GM12864 (cell line): ENCODE results near the gene PADI1.

Experiments used
- DNase-seq: peaks from one replicate; pipeline ENCODE4 v3.0.0-alpha.2; 2011; ENCODE audit warnings: low read depth
- H3K4me3 ChIP-seq: 2 replicates; pipeline ENCODE4 v1.5.1; 2011; ENCODE audit warnings: mild to moderate bottlenecking, low read depth, low read length, control low read depth
- TF ChIP-seq, protein P1 (sequence below): IDR thresholded peaks from 2 replicates; pipeline ENCODE4 v1.5.1; 2011; ENCODE audit warnings: low read depth, mild to moderate bottlenecking, moderate library complexity, low read length, control low read depth, inconsistent platforms; ENCODE audit errors: missing control alignments

The PADI1 gene

DNA sequence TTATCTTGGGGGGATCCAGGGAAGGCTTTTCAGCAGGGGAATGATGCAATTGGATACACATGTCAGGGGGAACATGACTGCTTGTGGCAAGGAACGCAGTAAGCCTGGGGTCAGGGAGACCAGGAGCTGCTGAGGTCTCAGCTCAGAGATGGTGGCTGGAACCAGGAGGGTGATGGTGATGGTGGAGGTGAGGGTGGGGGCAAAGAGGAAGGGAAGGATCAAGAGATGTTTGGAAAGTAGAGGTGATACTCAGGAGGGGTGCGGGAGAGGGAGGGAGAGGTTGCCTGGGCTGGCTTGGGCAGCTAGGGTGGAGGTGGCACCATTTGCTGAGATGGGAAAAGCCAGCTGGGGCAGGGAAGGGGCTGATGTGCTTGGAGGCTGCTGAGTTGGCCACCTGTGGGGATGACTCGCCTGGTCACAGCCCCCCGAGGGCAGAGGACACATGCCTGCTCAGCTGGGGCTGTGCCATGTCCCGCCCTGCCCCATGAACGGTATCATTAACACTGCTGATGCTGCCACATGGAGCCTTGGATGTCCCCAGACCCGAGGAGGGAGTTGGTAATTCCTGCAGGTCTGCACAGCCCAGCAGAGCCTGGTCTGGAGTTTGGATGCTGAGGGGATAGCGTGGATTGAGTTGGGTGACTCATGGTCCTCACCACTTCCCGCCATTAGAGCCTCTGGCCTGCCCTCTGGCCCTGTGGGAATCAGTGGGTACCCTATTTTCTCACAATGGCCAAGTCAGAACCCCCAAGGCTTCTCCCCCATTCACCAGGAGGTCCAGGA lies 6.3 kb upstream of the PADI1 start:
- no peak overlapping the region for H3K4me3 ChIP-seq
- DNase-seq: no peak
- TF ChIP-seq, protein P1, sequence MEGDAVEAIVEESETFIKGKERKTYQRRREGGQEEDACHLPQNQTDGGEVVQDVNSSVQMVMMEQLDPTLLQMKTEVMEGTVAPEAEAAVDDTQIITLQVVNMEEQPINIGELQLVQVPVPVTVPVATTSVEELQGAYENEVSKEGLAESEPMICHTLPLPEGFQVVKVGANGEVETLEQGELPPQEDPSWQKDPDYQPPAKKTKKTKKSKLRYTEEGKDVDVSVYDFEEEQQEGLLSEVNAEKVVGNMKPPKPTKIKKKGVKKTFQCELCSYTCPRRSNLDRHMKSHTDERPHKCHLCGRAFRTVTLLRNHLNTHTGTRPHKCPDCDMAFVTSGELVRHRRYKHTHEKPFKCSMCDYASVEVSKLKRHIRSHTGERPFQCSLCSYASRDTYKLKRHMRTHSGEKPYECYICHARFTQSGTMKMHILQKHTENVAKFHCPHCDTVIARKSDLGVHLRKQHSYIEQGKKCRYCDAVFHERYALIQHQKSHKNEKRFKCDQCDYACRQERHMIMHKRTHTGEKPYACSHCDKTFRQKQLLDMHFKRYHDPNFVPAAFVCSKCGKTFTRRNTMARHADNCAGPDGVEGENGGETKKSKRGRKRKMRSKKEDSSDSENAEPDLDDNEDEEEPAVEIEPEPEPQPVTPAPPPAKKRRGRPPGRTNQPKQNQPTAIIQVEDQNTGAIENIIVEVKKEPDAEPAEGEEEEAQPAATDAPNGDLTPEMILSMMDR: no peak

DNA sequence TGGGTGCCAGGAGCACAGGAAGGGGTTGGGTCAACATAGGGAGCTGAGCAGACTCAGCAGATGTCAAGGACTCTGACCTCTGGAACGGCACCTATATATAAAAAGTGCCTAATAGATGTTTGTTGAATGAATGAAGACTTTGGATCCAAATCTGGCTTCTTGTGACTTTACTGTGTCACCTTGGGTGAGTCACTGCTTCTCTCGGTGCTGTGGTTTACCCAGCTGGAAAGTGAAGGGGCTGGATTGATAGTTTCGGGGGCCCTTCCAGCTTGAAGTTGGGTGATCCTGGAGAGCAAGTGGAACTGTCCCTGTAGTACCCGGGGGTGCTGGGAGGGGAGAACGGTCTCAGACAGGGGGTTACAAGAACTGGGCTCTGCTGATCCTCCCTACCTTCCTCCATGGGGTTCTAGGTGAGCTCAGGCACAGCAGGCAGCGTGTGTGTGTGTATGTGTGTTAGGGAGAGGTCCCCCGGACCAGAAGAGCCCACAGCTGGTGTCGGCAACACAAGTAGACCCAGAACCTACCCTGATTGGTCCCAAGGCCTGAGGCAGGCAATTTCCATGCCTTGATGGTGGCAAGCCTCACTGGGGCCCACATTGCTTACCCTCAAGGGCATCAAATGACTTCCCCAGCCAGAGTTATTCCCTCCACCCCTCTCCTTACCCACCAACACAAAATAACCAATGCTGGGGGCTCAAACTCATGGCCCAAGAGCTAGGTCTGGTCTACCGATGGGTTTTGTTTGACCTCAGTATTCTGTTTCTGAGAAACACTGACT lies 5.5 kb upstream of the PADI1 start:
- no peak overlapping the region for H3K4me3 ChIP-seq
- DNase-seq: no peak
- TF ChIP-seq, protein P1: no peak

DNA sequence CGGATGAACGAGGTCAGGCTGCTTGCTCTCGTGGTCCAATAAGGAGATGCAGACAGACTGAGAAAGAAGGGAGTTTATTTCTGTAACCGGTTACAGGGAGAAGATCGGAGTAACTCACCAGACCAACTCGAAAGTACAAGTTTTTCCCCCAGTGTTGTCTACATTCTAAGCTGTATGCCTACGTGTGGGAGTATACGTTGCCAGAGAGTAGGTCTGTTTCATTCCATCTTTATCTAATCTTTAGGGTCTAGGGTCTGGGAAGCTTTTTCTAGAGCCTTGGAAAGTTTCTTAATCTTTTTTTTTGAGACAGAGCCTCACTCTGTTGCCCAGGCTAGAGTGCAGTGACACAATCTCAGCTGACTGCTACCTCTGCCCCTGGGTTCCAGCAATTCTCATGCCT lies 4.7 kb upstream of the PADI1 start:
- H3K4me3 ChIP-seq: no peak overlapping the region
- DNase-seq: no peak
- TF ChIP-seq, protein P1: no peak

DNA sequence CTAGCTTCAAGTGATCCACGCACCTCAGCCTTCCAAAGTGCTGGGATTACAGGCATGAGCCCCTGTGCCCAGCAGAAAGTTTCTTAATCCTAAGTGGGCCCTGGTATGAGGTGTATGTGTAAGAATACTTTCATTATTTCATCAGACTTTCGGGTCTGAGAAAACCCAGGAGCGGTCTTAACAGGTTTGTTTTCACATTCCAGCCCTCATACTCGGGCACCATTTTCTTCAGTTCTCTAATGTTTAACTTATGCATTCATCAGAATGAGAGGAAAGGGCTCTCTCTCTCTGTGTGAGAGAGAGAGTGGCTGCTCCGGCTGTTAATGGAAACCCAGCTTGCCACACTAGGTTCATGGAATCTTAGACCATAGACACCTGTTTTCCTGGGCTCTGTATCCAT lies 4.2 kb upstream of the PADI1 start:
- H3K4me3 ChIP-seq: no peak overlapping the region
- DNase-seq: no peak
- TF ChIP-seq, protein P1: no peak

DNA sequence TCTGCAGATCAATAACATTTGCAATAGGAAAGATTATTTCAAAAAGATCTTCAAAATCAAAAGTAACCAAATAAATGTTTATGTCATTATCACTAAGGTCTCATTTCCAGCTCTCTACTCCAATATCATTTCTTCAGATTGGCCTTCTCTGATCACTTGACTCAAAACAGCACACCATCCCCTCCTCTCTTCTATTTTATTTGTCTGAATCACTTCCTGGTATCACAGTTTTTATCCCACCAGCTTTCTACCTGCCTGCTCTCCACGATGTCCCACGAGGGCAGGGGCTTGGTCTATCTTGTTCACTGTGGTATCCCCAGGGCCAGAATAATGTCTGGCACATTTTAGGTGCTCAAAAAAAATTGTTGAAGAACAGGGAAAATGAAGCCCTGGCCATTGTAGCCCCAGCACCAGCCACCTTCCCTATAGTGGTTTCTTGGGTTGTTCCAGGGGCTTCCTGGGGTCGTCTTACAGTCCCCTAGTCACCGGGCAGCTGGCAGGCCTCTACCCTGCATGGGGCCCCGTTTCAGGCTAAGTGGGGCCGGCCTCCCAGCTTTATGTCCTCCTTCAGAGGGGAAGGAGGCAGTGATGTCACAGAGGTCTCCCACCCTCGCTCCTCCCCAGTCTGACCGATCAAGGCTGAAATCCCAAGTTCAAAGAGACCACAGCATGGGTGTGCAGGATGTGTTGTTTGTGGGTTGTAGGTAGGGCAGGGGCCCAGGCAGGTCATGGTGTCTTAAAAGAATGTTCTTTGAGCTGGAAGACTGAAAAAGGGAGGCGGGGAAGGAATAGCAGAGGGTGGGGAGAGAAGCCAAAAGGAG lies 3.5 kb upstream of the PADI1 start:
- no peak for DNase-seq

DNA sequence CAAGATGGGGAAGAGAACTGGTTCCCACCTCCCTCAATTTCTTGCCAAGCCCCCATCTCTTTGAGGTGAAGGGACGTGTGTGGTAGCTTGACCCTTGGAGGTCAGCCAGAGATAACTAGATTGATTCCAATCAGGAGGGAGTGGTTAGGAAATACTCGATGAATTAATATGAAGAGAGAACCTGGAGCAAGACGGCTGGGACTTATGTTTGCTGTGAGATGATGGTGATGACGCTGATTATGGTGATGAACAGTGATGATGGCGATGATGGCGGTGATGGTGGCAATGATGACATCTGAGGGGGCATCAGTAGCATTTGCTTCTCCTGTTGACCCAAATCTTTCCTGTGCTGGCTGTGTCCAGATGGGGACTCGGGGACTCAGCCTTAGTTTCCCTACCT lies 724 bp downstream of the PADI1 start:
- TF ChIP-seq, protein P1: no peak
- H3K4me3 ChIP-seq: no peak overlapping the region
- no peak for DNase-seq

More for the DNA sequence above, 3.5 kb upstream of the PADI1 start:
- TF ChIP-seq, protein P1: no peak
- H3K4me3 ChIP-seq: no peak overlapping the region
